Neural progenitor cell (in vitro differentiated cells): Measurements from ENCODE around the gene IQCM. TPM values are rescaled to one million over a fixed set of nuclear protein-coding genes. Genes with fewer than 3 reads are reported as not detected.

Source experiments
- DNase-seq: peaks from one replicate; pipeline ENCODE4 v3.0.0-alpha.2; 2016; ENCODE audit warnings: low spot score
- H2AFZ ChIP-seq: fragments of 200-600 bp; sonication (generic); replicated peaks from 2 replicates; pipeline ENCODE4 v1.6.1; 2016; ENCODE audit warnings: antibody characterized with exemption
- H3F3A ChIP-seq: fragments of 200-600 bp; sonication (generic); 2 replicates; pipeline ENCODE4 v1.6.1; 2016; ENCODE audit warnings: antibody characterized with exemption, low read depth
- H3K27ac ChIP-seq: fragments of 200-600 bp; sonication (generic); 2 replicates; pipeline ENCODE4 v1.5.1; 2016; ENCODE audit warnings: mild to moderate bottlenecking
- H3K27me3 ChIP-seq: fragments of 200-600 bp; sonication (generic); 2 replicates; pipeline ENCODE4 v1.6.1; 2016; ENCODE audit warnings: mild to moderate bottlenecking, moderate library complexity
- H3K36me3 ChIP-seq: fragments of 200-600 bp; sonication (generic); 2 replicates; pipeline ENCODE4 v1.5.1; 2016
- H3K4me1 ChIP-seq: fragments of 200-600 bp; sonication (generic); 2 replicates; pipeline ENCODE4 v1.6.1; 2016; ENCODE audit warnings: mixed run types
- H3K4me2 ChIP-seq: fragments of 200-600 bp; sonication (generic); 2 replicates; pipeline ENCODE4 v1.6.1; 2016
- H3K4me3 ChIP-seq: fragments of 200-600 bp; sonication (generic); 2 replicates; pipeline ENCODE4 v1.5.1; 2016
- H3K79me2 ChIP-seq: fragments of 200-600 bp; sonication (generic); 2 replicates; pipeline ENCODE4 v1.6.1; 2016; ENCODE audit warnings: low read depth
- H3K9ac ChIP-seq: fragments of 200-600 bp; sonication (generic); 2 replicates; pipeline ENCODE4 v1.6.1; 2016
- H3K9me3 ChIP-seq: fragments of 200-600 bp; sonication (generic); 2 replicates; pipeline ENCODE4 v1.5.1; 2016; ENCODE audit warnings: low read depth
- H4K20me1 ChIP-seq: fragments of 200-600 bp; sonication (generic); 2 replicates; pipeline ENCODE4 v1.6.1; 2016; ENCODE audit warnings: low read depth
- H3K27ac Mint-ChIP-seq: 3 replicates; pipeline ENCODE4 v1.8.0; 2021; ENCODE audit warnings: mixed read lengths
- H3K27me3 Mint-ChIP-seq: 2 replicates; pipeline ENCODE4 v1.8.0; 2022; ENCODE audit warnings: low read depth, mild to moderate bottlenecking, inconsistent platforms, moderate library complexity, mixed read lengths; ENCODE audit not compliant: insufficient read depth
- H3K36me3 Mint-ChIP-seq: 3 replicates; pipeline ENCODE4 v1.8.0; 2021; ENCODE audit warnings: mixed read lengths
- H3K4me1 Mint-ChIP-seq: 3 replicates; pipeline ENCODE4 v1.8.0; 2021; ENCODE audit warnings: mixed read lengths
- H3K4me3 Mint-ChIP-seq: 3 replicates; pipeline ENCODE4 v1.8.0; 2021; ENCODE audit warnings: mild to moderate bottlenecking, moderate library complexity, mixed read lengths
- H3K9me3 Mint-ChIP-seq: 3 replicates; pipeline ENCODE4 v1.8.0; 2020; ENCODE audit warnings: mixed read lengths
- EZH2 ChIP-seq: fragments of 200-600 bp; sonication (generic); IDR thresholded peaks from 2 replicates; pipeline ENCODE4 v1.6.1; 2017; ENCODE audit warnings: antibody characterized with exemption, mild to moderate bottlenecking, moderate library complexity
- EZH2phosphoT487 ChIP-seq: fragments of 200-600 bp; sonication (generic); IDR thresholded peaks from 2 replicates; pipeline ENCODE4 v1.6.1; 2017; ENCODE audit warnings: antibody characterized with exemption
- total RNA-seq: library from RNA; depleted of rRNA; stranded (reverse); fragments of >200 nt; gene quantifications from 2 replicates; pipeline ENCODE4 v1.2.3, GENCODE V29; 2015; ENCODE audit warnings: low replicate concordance
- TF ChIP-seq, protein P1 (sequence below): fragments of 200-600 bp; sonication (generic); IDR thresholded peaks from 2 replicates; pipeline ENCODE4 v1.5.1; 2017; ENCODE audit warnings: antibody characterized with exemption, mild to moderate bottlenecking

Gene IQCM
- total RNA-seq, 1 donor from 2014 or later: 0.26 TPM

GRCh38 chr4:149465955-149466354, 349.7 kb downstream of the IQCM start:
- peaks cover 9% of the 10 kb centered on the region for H3K9me3 Mint-ChIP-seq
- no peak overlapping the region for H3K27ac Mint-ChIP-seq
- Histone ChIP-seq H3K9me3 (no peaks in the 10 kb centered on the region), H4K20me1 (no peaks in the 10 kb centered on the region), H3K36me3 (no peaks in the 10 kb centered on the region), H3K27ac (no peak overlapping the region), H2AFZ (no peak overlapping the region), H3K4me3 (no peak overlapping the region), H3F3A (no peaks in the 10 kb centered on the region), H3K4me2 (no peak overlapping the region), H3K9ac (no peak overlapping the region), H3K4me1 (no peaks in the 10 kb centered on the region), H3K27me3 (no peaks in the 10 kb centered on the region), H3K79me2 (no peaks in the 10 kb centered on the region)
- no peak for DNase-seq
- no peaks in the 10 kb centered on the region for H3K4me1 Mint-ChIP-seq
- H3K27me3 Mint-ChIP-seq: peaks cover 3% of the 10 kb centered on the region
- TF ChIP-seq EZH2phosphoT487: no peak
- TF ChIP-seq EZH2: no peak
- TF ChIP-seq, protein P1, sequence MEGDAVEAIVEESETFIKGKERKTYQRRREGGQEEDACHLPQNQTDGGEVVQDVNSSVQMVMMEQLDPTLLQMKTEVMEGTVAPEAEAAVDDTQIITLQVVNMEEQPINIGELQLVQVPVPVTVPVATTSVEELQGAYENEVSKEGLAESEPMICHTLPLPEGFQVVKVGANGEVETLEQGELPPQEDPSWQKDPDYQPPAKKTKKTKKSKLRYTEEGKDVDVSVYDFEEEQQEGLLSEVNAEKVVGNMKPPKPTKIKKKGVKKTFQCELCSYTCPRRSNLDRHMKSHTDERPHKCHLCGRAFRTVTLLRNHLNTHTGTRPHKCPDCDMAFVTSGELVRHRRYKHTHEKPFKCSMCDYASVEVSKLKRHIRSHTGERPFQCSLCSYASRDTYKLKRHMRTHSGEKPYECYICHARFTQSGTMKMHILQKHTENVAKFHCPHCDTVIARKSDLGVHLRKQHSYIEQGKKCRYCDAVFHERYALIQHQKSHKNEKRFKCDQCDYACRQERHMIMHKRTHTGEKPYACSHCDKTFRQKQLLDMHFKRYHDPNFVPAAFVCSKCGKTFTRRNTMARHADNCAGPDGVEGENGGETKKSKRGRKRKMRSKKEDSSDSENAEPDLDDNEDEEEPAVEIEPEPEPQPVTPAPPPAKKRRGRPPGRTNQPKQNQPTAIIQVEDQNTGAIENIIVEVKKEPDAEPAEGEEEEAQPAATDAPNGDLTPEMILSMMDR: no peak
- H3K4me3 Mint-ChIP-seq: no peak overlapping the region
- H3K36me3 Mint-ChIP-seq: no peaks in the 10 kb centered on the region

DNA sequence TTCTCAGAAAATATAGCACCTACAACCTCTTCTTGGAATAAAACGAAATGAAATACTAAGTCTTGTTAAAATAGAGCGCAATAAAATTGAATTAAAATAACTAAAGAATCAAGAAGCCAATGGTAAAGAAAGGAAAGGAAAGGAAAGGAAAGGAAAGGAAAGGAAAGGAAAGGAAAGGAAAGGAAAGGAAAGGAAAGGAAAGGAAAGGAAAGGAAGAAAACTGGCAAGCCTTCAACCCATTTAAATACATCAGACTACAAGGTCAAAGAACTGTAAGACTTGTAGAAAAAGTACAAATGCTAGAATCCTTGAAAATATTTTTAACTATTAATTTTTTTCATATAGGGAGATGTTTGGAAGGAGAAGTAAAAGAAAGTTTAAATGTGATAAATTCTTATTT, 372.1 kb downstream of the IQCM start:
- no peak overlapping the region for H3K9ac ChIP-seq
- Mint-ChIP-seq H3K36me3 (no peaks in the 10 kb centered on the region), H3K9me3 (no peaks in the 10 kb centered on the region), H3K4me1 (no peaks in the 10 kb centered on the region), H3K4me3 (no peak overlapping the region), H3K27ac (no peak overlapping the region), H3K27me3 (no peaks in the 10 kb centered on the region)
- H3K36me3 ChIP-seq: no peaks in the 10 kb centered on the region
- DNase-seq: no peak
- no peaks in the 10 kb centered on the region for H3K27me3 ChIP-seq
- no peaks in the 10 kb centered on the region for H3K9me3 ChIP-seq
- no peak overlapping the region for H3K27ac ChIP-seq
- no peak overlapping the region for H2AFZ ChIP-seq
- no peaks in the 10 kb centered on the region for H3K4me1 ChIP-seq
- H4K20me1 ChIP-seq: no peaks in the 10 kb centered on the region
- no peak overlapping the region for H3K4me3 ChIP-seq
- TF ChIP-seq, protein P1: no peak
- no peak for TF ChIP-seq EZH2
- TF ChIP-seq EZH2phosphoT487: no peak
- no peak overlapping the region for H3K4me2 ChIP-seq
- H3K79me2 ChIP-seq: no peaks in the 10 kb centered on the region
- no peaks in the 10 kb centered on the region for H3F3A ChIP-seq

DNA sequence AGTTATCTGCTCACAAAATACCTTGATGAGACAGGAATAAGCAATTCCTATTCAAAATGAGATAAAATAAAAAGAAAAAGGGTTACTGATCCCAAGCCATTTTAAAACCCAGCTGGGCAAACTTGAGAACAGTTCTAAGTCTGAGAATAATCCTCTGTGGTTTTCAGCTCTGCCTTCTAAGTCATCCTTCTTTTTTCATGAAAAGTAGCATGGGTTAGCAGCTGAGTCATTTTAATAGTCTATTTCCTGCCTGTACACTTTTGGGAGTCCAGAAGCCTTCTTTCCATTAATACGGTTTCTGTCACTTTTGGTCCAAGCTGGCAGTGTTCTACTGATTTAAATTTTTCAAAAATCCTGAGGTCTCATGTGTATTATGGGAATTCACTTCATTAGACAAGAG, 374.3 kb downstream of the IQCM start:
- H3K9me3 Mint-ChIP-seq: no peaks in the 10 kb centered on the region
- Histone ChIP-seq H3K27ac (no peak overlapping the region), H3F3A (no peaks in the 10 kb centered on the region), H3K4me3 (no peak overlapping the region), H3K4me2 (no peak overlapping the region), H3K4me1 (no peaks in the 10 kb centered on the region), H3K9ac (no peak overlapping the region), H3K79me2 (no peaks in the 10 kb centered on the region), H4K20me1 (no peaks in the 10 kb centered on the region), H3K27me3 (no peaks in the 10 kb centered on the region), H3K36me3 (no peaks in the 10 kb centered on the region), H3K9me3 (no peaks in the 10 kb centered on the region), H2AFZ (no peak overlapping the region)
- DNase-seq: no peak
- no peaks in the 10 kb centered on the region for H3K36me3 Mint-ChIP-seq
- no peak overlapping the region for H3K27ac Mint-ChIP-seq
- H3K4me1 Mint-ChIP-seq: no peaks in the 10 kb centered on the region
- TF ChIP-seq, protein P1: no peak
- TF ChIP-seq EZH2phosphoT487 (no peak), EZH2 (no peak)
- H3K27me3 Mint-ChIP-seq: no peaks in the 10 kb centered on the region
- H3K4me3 Mint-ChIP-seq: no peak overlapping the region

GRCh38 chr4:149426461-149426860, 389.2 kb downstream of the IQCM start:
- H3K27me3 Mint-ChIP-seq: no peaks in the 10 kb centered on the region
- H3K4me3 Mint-ChIP-seq: no peak overlapping the region
- H3K79me2 ChIP-seq: no peaks in the 10 kb centered on the region
- no peak overlapping the region for H3K27ac Mint-ChIP-seq
- no peak overlapping the region for H3K4me3 ChIP-seq
- no peak overlapping the region for H3K9ac ChIP-seq
- no peaks in the 10 kb centered on the region for H4K20me1 ChIP-seq
- no peaks in the 10 kb centered on the region for H3K9me3 Mint-ChIP-seq
- no peak overlapping the region for H3K4me2 ChIP-seq
- H2AFZ ChIP-seq: no peak overlapping the region
- H3K9me3 ChIP-seq: no peaks in the 10 kb centered on the region
- no peaks in the 10 kb centered on the region for H3K4me1 Mint-ChIP-seq
- no peaks in the 10 kb centered on the region for H3K4me1 ChIP-seq
- DNase-seq: no peak
- no peaks in the 10 kb centered on the region for H3K27me3 ChIP-seq
- H3K36me3 Mint-ChIP-seq: no peaks in the 10 kb centered on the region
- no peak overlapping the region for H3K27ac ChIP-seq
- no peaks in the 10 kb centered on the region for H3K36me3 ChIP-seq
- no peak for TF ChIP-seq EZH2phosphoT487
- no peaks in the 10 kb centered on the region for H3F3A ChIP-seq
